GM18519 (cell line): ENCODE data around the gene MAP3K8.
A peak's percentile ranks its signal among the peaks of the same experiment; 100 is the strongest.

Experiments
- ATAC-seq: cut with Tn5 transposase; IDR thresholded peaks from one replicate; pipeline ENCODE4 v1.9.1; 2021; ENCODE audit warnings: mild to moderate bottlenecking, moderate library complexity; ENCODE audit not compliant: unreplicated experiment, low FRiP score

The MAP3K8 gene

DNA sequence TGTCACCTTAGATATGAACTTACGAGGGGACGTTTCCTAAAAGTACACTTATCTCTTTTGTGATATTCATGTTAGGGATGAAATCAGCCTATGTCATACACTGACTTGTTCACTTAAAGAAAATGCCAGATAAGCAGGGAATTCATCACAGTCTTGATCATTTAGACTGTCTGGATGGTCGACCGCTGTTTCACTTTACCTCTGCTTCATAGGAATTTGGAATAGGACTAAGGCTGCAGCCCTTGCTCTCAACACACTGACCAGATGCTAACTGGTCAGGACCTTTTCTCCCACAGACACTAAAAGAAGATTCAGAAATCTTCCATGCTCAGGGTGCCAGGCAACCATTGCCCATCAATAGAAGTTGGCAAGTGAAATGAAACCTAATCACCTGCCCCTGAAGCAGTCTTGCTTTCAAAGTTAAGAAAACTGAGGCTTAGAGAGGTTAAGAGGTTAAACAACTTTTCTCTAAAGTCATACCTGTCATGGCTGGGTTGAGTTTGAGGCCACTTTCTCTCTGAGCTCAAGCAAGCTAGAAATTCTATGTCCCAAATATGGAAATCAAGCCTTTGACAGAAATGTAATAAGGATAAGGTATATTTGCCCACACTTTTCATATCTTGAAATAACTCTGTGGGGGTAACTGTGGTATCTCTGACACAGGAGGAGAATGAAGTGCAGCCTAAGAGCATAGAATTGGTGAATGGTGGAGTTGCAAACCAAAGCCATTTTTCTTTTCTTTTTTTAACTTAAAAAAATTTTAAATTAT is 77.1 kb downstream of the MAP3K8 start:
- peak; percentile 26 for ATAC-seq
